ENCODE data around the gene DNAJB8.

The DNAJB8 gene

GRCh38 chr3:128442949-128443348, 23.7 kb downstream of the DNAJB8 start:
- no peak for DNase-seq

- no peak for DNase-seq
Measured at GRCh38 chr3:128442070-128442469, 24.6 kb downstream of the DNAJB8 start.

- DNase-seq: no peak
Measured at GRCh38 chr3:128439226-128439625, 27.5 kb downstream of the DNAJB8 start.

GRCh38 chr3:128438488-128439072, 28.1 kb downstream of the DNAJB8 start:
- DNase-seq: no peak

- no peak for DNase-seq
Measured at GRCh38 chr3:128436214-128436613, 30.5 kb downstream of the DNAJB8 start.

- DNase-seq: no peak
Measured at GRCh38 chr3:128435561-128435960, 31.1 kb downstream of the DNAJB8 start.

- DNase-seq: no peak
Measured at GRCh38 chr3:128435058-128435457, 31.6 kb downstream of the DNAJB8 start.

GRCh38 chr3:128434524-128434923, 32.2 kb downstream of the DNAJB8 start:
- no peak for DNase-seq

GRCh38 chr3:128433837-128434165, 32.9 kb downstream of the DNAJB8 start:
- DNase-seq: no peak

- DNase-seq: no peak
Measured at GRCh38 chr3:128432971-128433836, 33.5 kb downstream of the DNAJB8 start.

GRCh38 chr3:128432301-128432970, 34.3 kb downstream of the DNAJB8 start:
- DNase-seq: no peak

GRCh38 chr3:128431803-128432300, 34.8 kb downstream of the DNAJB8 start:
- no peak for DNase-seq

GRCh38 chr3:128430731-128431130, 36.0 kb downstream of the DNAJB8 start:
- no peak for DNase-seq

- no peak for DNase-seq
Measured at GRCh38 chr3:128430301-128430700, 36.4 kb downstream of the DNAJB8 start.

GRCh38 chr3:128429751-128430150, 36.9 kb downstream of the DNAJB8 start:
- DNase-seq: no peak

- DNase-seq: no peak
Measured at GRCh38 chr3:128429275-128429674, 37.4 kb downstream of the DNAJB8 start.

- no peak for DNase-seq
Measured at GRCh38 chr3:128427872-128428822, 38.5 kb downstream of the DNAJB8 start.

- DNase-seq: no peak
Measured at GRCh38 chr3:128427175-128427857, 39.4 kb downstream of the DNAJB8 start.

- peak; percentile 49 for DNase-seq
Measured at GRCh38 chr3:128426128-128426921, 40.4 kb downstream of the DNAJB8 start.

GRCh38 chr3:128425846-128426127, 40.9 kb downstream of the DNAJB8 start:
- no peak for DNase-seq

GRCh38 chr3:128425142-128425845, 41.4 kb downstream of the DNAJB8 start:
- no peak for DNase-seq

All from central memory CD4-positive, alpha-beta T cell (primary cell).